ENCODE results near the gene MLLT3.

DNA sequence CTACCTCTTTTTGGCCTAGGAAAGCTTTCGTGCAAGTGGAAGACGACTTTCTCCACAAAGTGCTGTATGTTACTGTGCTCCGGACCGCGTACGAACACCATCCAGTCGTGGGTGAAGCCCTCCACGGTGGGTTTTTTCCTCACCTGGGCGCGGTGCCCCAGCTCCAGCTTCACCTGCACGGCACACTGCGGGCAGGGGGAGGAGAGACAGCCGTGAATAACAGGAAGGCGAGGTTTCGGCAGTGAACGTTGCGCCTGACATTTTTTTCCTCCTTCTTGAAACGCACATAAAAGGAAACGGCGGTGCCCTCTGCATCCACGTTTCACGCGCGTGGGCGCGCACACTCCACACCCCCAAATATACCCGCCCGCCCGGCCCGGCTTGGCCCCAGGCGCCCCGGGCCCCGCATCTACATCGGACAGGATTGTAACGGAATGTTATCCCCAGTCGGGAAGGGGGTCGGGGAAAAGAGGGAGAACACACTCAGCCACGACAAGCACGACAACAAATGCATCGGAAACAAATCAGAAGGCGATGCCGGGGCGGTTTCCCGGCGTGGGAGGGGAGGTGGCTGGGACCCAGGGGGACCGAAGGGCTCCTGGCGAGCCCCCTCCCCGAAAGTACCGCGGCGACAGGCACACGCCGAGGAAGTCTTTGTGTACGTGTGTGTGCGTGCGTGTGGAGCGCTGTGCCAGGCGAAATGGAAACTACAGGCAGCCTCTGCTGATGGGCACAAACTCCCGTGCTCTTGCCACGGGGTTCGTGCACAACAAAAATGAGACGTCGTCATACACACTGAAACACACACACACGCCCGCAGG is 1.4 kb downstream of the MLLT3 start:
- TF ChIP-seq CTCF (IDR thresholded peaks at IDR 0.05): no peak
- TF ChIP-seq POLR2A (IDR thresholded peaks at IDR 0.05): no peak

Data from thyroid gland (tissue), 4 donors.